SK-N-SH treated with all-trans-retinoic acid at 6 μM for 48 hours (cell line): Measurements from ENCODE around the gene CDKN3.

ENCODE experiments used
- ESRRG ChIP-seq: fragments of 250-450 bp; sonication (Bioruptor Pico); IDR thresholded peaks from 2 replicates; pipeline ENCODE4 v1.6.1; 2021; ENCODE audit warnings: mild to moderate bottlenecking
- OSR1 ChIP-seq: fragments of 250-450 bp; sonication (Bioruptor Pico); IDR thresholded peaks from 2 replicates; pipeline ENCODE4 v1.8.0; 2022; ENCODE audit warnings: moderate library complexity, mild to moderate bottlenecking, inconsistent platforms
- RARB ChIP-seq: fragments of 250-450 bp; sonication (Bioruptor Pico); IDR thresholded peaks from 2 replicates; pipeline ENCODE4 v1.8.0; 2021; ENCODE audit warnings: mild to moderate bottlenecking, moderate library complexity
- SNAI2 ChIP-seq: fragments of 250-450 bp; sonication (Bioruptor Pico); IDR thresholded peaks from 2 replicates; pipeline ENCODE4 v1.5.0; 2020; ENCODE audit warnings: mild to moderate bottlenecking, moderate library complexity
- TSHZ2 ChIP-seq: fragments of 250-450 bp; sonication (Bioruptor Pico); IDR thresholded peaks from 2 replicates; pipeline ENCODE4 v1.5.0; 2020; ENCODE audit warnings: mild to moderate bottlenecking, moderate library complexity
- ZC3H10 ChIP-seq: fragments of 250-450 bp; sonication (Bioruptor Pico); IDR thresholded peaks from 2 replicates; pipeline ENCODE4 v1.5.1; 2021; ENCODE audit warnings: mild to moderate bottlenecking, moderate library complexity
- ZFP30 ChIP-seq: fragments of 450-650 bp; formaldehyde crosslinking; IDR thresholded peaks from 2 replicates; pipeline ENCODE4 v1.5.0; 2022; ENCODE audit warnings: mild to moderate bottlenecking, moderate library complexity
- ZNF70 ChIP-seq: fragments of 450-650 bp; formaldehyde crosslinking; IDR thresholded peaks from 2 replicates; pipeline ENCODE4 v1.5.0; 2020; ENCODE audit warnings: mild to moderate bottlenecking, moderate library complexity
- ZNF8 ChIP-seq: fragments of 450-650 bp; formaldehyde crosslinking; IDR thresholded peaks from 2 replicates; pipeline ENCODE4 v1.5.0; 2020; ENCODE audit warnings: mild to moderate bottlenecking, moderate library complexity
- TF ChIP-seq, protein P1 (sequence below): fragments of 250-450 bp; sonication (Bioruptor Pico); IDR thresholded peaks from 2 replicates; pipeline ENCODE4 v1.5.1; 2020; ENCODE audit warnings: low read depth, mild to moderate bottlenecking, moderate library complexity
- TF ChIP-seq, protein P2 (sequence below): fragments of 250-450 bp; sonication (Bioruptor Pico); IDR thresholded peaks from 2 replicates; pipeline ENCODE4 v1.8.0; 2020; ENCODE audit warnings: mild to moderate bottlenecking, moderate library complexity, borderline replicate concordance

DNA sequence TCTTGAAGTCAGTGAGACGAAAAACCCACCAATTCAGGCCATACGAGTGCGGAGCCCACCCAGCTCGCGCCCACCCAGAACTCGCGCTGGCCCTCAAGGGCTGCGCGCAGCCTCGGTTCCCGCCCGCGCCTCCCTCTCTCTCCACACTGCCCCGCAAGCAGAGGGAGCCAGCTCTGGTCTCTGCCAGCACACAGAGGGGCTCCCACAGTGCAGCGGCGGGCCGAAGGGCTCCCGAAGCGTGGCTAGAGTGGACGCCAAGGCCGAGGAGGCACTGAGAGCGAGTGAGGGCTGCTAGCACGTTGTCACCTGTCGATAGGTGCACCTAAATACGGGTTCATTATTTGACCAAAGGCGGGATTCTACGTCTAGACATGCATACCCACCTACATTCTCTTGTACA, 2.2 kb upstream of the CDKN3 start:
- TF ChIP-seq RARB (no peak), ZFP30 (CRISPR knock-in tag) (no peak), ZNF8 (CRISPR knock-in tag) (no peak), SNAI2 (CRISPR knock-in tag) (no peak), ESRRG (CRISPR knock-in tag) (no peak), ZNF70 (CRISPR knock-in tag) (no peak), TSHZ2 (CRISPR knock-in tag) (no peak), ZC3H10 (no peak), OSR1 (no peak)
- TF ChIP-seq, protein P1, sequence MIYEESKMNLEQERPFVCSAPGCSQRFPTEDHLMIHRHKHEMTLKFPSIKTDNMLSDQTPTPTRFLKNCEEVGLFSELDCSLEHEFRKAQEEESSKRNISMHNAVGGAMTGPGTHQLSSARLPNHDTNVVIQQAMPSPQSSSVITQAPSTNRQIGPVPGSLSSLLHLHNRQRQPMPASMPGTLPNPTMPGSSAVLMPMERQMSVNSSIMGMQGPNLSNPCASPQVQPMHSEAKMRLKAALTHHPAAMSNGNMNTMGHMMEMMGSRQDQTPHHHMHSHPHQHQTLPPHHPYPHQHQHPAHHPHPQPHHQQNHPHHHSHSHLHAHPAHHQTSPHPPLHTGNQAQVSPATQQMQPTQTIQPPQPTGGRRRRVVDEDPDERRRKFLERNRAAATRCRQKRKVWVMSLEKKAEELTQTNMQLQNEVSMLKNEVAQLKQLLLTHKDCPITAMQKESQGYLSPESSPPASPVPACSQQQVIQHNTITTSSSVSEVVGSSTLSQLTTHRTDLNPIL (CRISPR knock-in tag): no peak
- TF ChIP-seq, protein P2, sequence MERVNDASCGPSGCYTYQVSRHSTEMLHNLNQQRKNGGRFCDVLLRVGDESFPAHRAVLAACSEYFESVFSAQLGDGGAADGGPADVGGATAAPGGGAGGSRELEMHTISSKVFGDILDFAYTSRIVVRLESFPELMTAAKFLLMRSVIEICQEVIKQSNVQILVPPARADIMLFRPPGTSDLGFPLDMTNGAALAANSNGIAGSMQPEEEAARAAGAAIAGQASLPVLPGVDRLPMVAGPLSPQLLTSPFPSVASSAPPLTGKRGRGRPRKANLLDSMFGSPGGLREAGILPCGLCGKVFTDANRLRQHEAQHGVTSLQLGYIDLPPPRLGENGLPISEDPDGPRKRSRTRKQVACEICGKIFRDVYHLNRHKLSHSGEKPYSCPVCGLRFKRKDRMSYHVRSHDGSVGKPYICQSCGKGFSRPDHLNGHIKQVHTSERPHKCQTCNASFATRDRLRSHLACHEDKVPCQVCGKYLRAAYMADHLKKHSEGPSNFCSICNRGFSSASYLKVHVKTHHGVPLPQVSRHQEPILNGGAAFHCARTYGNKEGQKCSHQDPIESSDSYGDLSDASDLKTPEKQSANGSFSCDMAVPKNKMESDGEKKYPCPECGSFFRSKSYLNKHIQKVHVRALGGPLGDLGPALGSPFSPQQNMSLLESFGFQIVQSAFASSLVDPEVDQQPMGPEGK: no peak
